Loucy (cell line): Measurements from ENCODE around the gene MFAP3.

Experiments
- H2AFZ ChIP-seq: fragments of 200-600 bp; sonication (generic); 2 replicates; pipeline ENCODE4 v1.6.0; 2016; ENCODE audit warnings: antibody characterized with exemption, mild to moderate bottlenecking, low read length, moderate library complexity
- H3F3A ChIP-seq: fragments of 200-600 bp; 2 replicates; pipeline ENCODE4 v1.6.0; 2016; ENCODE audit warnings: antibody characterized with exemption, low read depth, mild to moderate bottlenecking
- H3K27me3 ChIP-seq: fragments of 200-600 bp; sonication (generic); 2 replicates; pipeline ENCODE4 v1.6.1; 2014; ENCODE audit warnings: low read length, mild to moderate bottlenecking; ENCODE audit not compliant: insufficient read depth, poor library complexity, severe bottlenecking
- H3K36me3 ChIP-seq: fragments of 200-600 bp; sonication (generic); 2 replicates; pipeline ENCODE4 v1.6.1; 2016; ENCODE audit warnings: low read length; ENCODE audit not compliant: insufficient read depth
- H3K4me1 ChIP-seq: fragments of 200-600 bp; sonication (generic); 2 replicates; pipeline ENCODE4 v1.5.1; 2014; ENCODE audit warnings: low read length, mild to moderate bottlenecking; ENCODE audit not compliant: insufficient read depth, poor library complexity, severe bottlenecking
- H3K4me2 ChIP-seq: fragments of 200-600 bp; sonication (generic); 2 replicates; pipeline ENCODE4 v1.6.0; 2014; ENCODE audit warnings: antibody characterized with exemption, low read length, low read depth, mild to moderate bottlenecking; ENCODE audit not compliant: poor library complexity, severe bottlenecking
- H3K4me3 ChIP-seq: fragments of 200-600 bp; sonication (generic); 2 replicates; pipeline ENCODE4 v1.5.1; 2014; ENCODE audit warnings: low read length, mild to moderate bottlenecking, mixed read lengths; ENCODE audit not compliant: poor library complexity, severe bottlenecking
- H3K79me2 ChIP-seq: fragments of 200-600 bp; sonication (generic); 2 replicates; pipeline ENCODE4 v1.6.1; 2014; ENCODE audit warnings: low read length; ENCODE audit not compliant: insufficient read depth
- H3K9ac ChIP-seq: fragments of 200-600 bp; sonication (generic); 2 replicates; pipeline ENCODE4 v1.6.0; 2014; ENCODE audit warnings: mild to moderate bottlenecking, low read depth, low read length, moderate library complexity; ENCODE audit not compliant: poor library complexity, severe bottlenecking
- H3K9me2 ChIP-seq: fragments of 200-600 bp; sonication (generic); replicated peaks from 2 replicates; pipeline ENCODE4 v1.6.1; 2016; ENCODE audit warnings: low read depth, low read length, mixed read lengths
- H3K9me3 ChIP-seq: fragments of 200-600 bp; sonication (generic); 2 replicates; pipeline ENCODE4 v1.6.1; 2014; ENCODE audit warnings: mild to moderate bottlenecking, antibody characterized with exemption, low read length, low read depth; ENCODE audit not compliant: insufficient read depth
- H4K20me1 ChIP-seq: fragments of 200-600 bp; sonication (generic); 2 replicates; pipeline ENCODE4 v1.6.0; 2014; ENCODE audit warnings: antibody characterized with exemption, low read length, mild to moderate bottlenecking; ENCODE audit not compliant: insufficient read depth, poor library complexity, severe bottlenecking
- CTCF ChIP-seq: fragments of 200-600 bp; sonication (generic); conservative IDR thresholded peaks from 2 replicates; pipeline ENCODE4 v1.5.1; 2014; ENCODE audit warnings: mild to moderate bottlenecking, antibody characterized with exemption, low read length
- EZH2phosphoT487 ChIP-seq: fragments of 200-600 bp; IDR thresholded peaks from 2 replicates; pipeline ENCODE4 v1.6.1; 2018; ENCODE audit warnings: antibody characterized with exemption, mild to moderate bottlenecking, moderate library complexity, borderline replicate concordance

The MFAP3 gene

GRCh38 chr5:153998768-153999167 is 40.0 kb upstream of the MFAP3 start:
- Histone ChIP-seq H4K20me1 (no peaks in the 10 kb centered on the region), H3K9me2 (no peaks in the 10 kb centered on the region), H3K9me3 (no peaks in the 10 kb centered on the region), H3K4me2 (no peak overlapping the region), H3K4me1 (no peaks in the 10 kb centered on the region), H2AFZ (no peak overlapping the region), H3K36me3 (no peaks in the 10 kb centered on the region), H3K79me2 (no peaks in the 10 kb centered on the region), H3K27me3 (no peaks in the 10 kb centered on the region), H3K4me3 (no peak overlapping the region), H3F3A (no peaks in the 10 kb centered on the region), H3K9ac (no peak overlapping the region)
- TF ChIP-seq EZH2phosphoT487 (no peak), CTCF (no peak)

- H3K9ac ChIP-seq: no peak overlapping the region
- no peaks in the 10 kb centered on the region for H3K79me2 ChIP-seq
- no peaks in the 10 kb centered on the region for H3F3A ChIP-seq
- H3K4me3 ChIP-seq: no peak overlapping the region
- TF ChIP-seq CTCF (no peak), EZH2phosphoT487 (no peak)
- H3K9me2 ChIP-seq: no peaks in the 10 kb centered on the region
- no peaks in the 10 kb centered on the region for H3K36me3 ChIP-seq
- no peaks in the 10 kb centered on the region for H3K9me3 ChIP-seq
- no peak overlapping the region for H3K4me2 ChIP-seq
- H3K27me3 ChIP-seq: no peaks in the 10 kb centered on the region
- H3K4me1 ChIP-seq: no peaks in the 10 kb centered on the region
- no peak overlapping the region for H2AFZ ChIP-seq
- no peaks in the 10 kb centered on the region for H4K20me1 ChIP-seq
Observed at GRCh38 chr5:153999995-154000394, 38.8 kb upstream of the MFAP3 start.

GRCh38 chr5:154000703-154001102 is 38.1 kb upstream of the MFAP3 start:
- H3K4me3 ChIP-seq: no peak overlapping the region
- H3K9me2 ChIP-seq: no peaks in the 10 kb centered on the region
- no peak overlapping the region for H3K9ac ChIP-seq
- no peaks in the 10 kb centered on the region for H3K9me3 ChIP-seq
- H3K27me3 ChIP-seq: no peaks in the 10 kb centered on the region
- H3K79me2 ChIP-seq: no peaks in the 10 kb centered on the region
- no peak for TF ChIP-seq CTCF
- no peak for TF ChIP-seq EZH2phosphoT487
- H4K20me1 ChIP-seq: no peaks in the 10 kb centered on the region
- no peaks in the 10 kb centered on the region for H3F3A ChIP-seq
- H3K36me3 ChIP-seq: no peaks in the 10 kb centered on the region
- H3K4me1 ChIP-seq: no peaks in the 10 kb centered on the region
- no peak overlapping the region for H3K4me2 ChIP-seq
- H2AFZ ChIP-seq: no peak overlapping the region
